ENCODE results near the gene UNC80.
A peak's percentile ranks its signal among the peaks of the same experiment; 100 is the strongest.

UNC80 gene

GRCh38 chr2:209917154-209917771 is 145.6 kb downstream of the UNC80 start:
- no peak for DNase-seq (ENCODE audit: low read depth)

- no peak for DNase-seq (ENCODE audit: low read depth)
Observed at GRCh38 chr2:209918251-209918650, 146.6 kb downstream of the UNC80 start.

- DNase-seq (ENCODE audit: low read depth), result no peak
Observed at GRCh38 chr2:209922116-209922515, 150.5 kb downstream of the UNC80 start.

GRCh38 chr2:209929369-209929768 is 157.7 kb downstream of the UNC80 start:
- no peak for DNase-seq (ENCODE audit: low read depth)

- peak; percentile 15 for DNase-seq (ENCODE audit: low read depth)
Observed at GRCh38 chr2:209933499-209934483, 162.2 kb downstream of the UNC80 start.

- no peak for DNase-seq (ENCODE audit: low read depth)
Observed at GRCh38 chr2:209936106-209936666, 164.6 kb downstream of the UNC80 start.

- no peak for DNase-seq (ENCODE audit: low read depth)
Observed at GRCh38 chr2:209937893-209938292, 166.3 kb downstream of the UNC80 start.

- no peak for DNase-seq (ENCODE audit: low read depth)
Observed at GRCh38 chr2:209938906-209939305, 167.3 kb downstream of the UNC80 start.

GRCh38 chr2:209940936-209941335 is 169.3 kb downstream of the UNC80 start:
- DNase-seq (ENCODE audit: low read depth), result no peak

- DNase-seq (ENCODE audit: low read depth), result no peak
Observed at GRCh38 chr2:209942426-209942825, 170.8 kb downstream of the UNC80 start.

GRCh38 chr2:209942936-209943605 is 171.4 kb downstream of the UNC80 start:
- DNase-seq (ENCODE audit: low read depth), result no peak

GRCh38 chr2:209943776-209944175 is 172.1 kb downstream of the UNC80 start:
- no peak for DNase-seq (ENCODE audit: low read depth)

- DNase-seq (ENCODE audit: low read depth), result no peak
Observed at GRCh38 chr2:209946539-209946938, 174.9 kb downstream of the UNC80 start.

- no peak for DNase-seq (ENCODE audit: low read depth)
Observed at GRCh38 chr2:209956271-209956670, 184.6 kb downstream of the UNC80 start.

GRCh38 chr2:209958016-209958415 is 186.4 kb downstream of the UNC80 start:
- DNase-seq (ENCODE audit: low read depth), result no peak

- DNase-seq (ENCODE audit: low read depth), result no peak
Observed at GRCh38 chr2:209960045-209960444, 188.4 kb downstream of the UNC80 start.

- peak; percentile 71 for DNase-seq (ENCODE audit: low read depth)
Observed at GRCh38 chr2:209960676-209961630, 189.3 kb downstream of the UNC80 start.

- no peak for DNase-seq (ENCODE audit: low read depth)
Observed at GRCh38 chr2:209965723-209966122, 194.1 kb downstream of the UNC80 start.

GRCh38 chr2:209969692-209970091 is 198.1 kb downstream of the UNC80 start:
- DNase-seq (ENCODE audit: low read depth), result no peak

GRCh38 chr2:209970271-209970670 is 198.6 kb downstream of the UNC80 start:
- DNase-seq (ENCODE audit: low read depth), result no peak

GRCh38 chr2:209970711-209971110 is 199.1 kb downstream of the UNC80 start:
- no peak for DNase-seq (ENCODE audit: low read depth)
